HCT116 (cell line): Measurements from ENCODE around the gene COX7B. TPM values are rescaled to one million over a fixed set of nuclear protein-coding genes. Genes with fewer than 3 reads are reported as not detected.

Experiments
- ATAC-seq: fragments of 200-7000 bp; cut with Tn5 transposase; 2 replicates; pipeline ENCODE4 v1.9.1; 2020; ENCODE audit warnings: mild to moderate bottlenecking, moderate library complexity
- BruUV-seq: library from RNA; stranded (reverse); fragments of 400-500 nt; replicated peaks from 2 replicates; lab custom pipeline; 2021; lab: Mats Ljungman, UMichigan
- CTCF ChIA-PET: fragments of 300-600 bp; sonication (Branson Sonifier 250); formaldehyde crosslinking; loops from one replicate; lab custom pipeline; 2021; ENCODE audit warnings: antibody characterized with exemption; lab: Charles Lee
- POLR2A ChIA-PET: fragments of 300-600, 350-600 bp; sonication (Branson Sonifier 250); formaldehyde crosslinking; loops from one replicate; lab custom pipeline; 2021; ENCODE audit warnings: antibody characterized with exemption; lab: Charles Lee
- RAD21 ChIA-PET, 2 experiments: fragments of 300-600 bp; sonication (Branson Sonifier 250); formaldehyde crosslinking; loops; one replicate each; lab custom pipeline; 2023; ENCODE audit warnings: low total read pairs in 2 of 2; ENCODE audit not compliant: uncharacterized antibody in 2 of 2, unreplicated experiment in 2 of 2, low non-redundant PET in 1 of 2; lab: Charles Lee
- DNase-seq: peaks from one replicate; pipeline ENCODE4 v3.0.0-alpha.2; 2010; ENCODE audit warnings: low read depth, low spot score
- H2AFZ ChIP-seq: fragments of 200-600 bp; shearing (Covaris generic), sonication (generic); 2 replicates; pipeline ENCODE4 v1.6.1; 2017; ENCODE audit warnings: low read depth, mixed run types, mixed read lengths, antibody characterized with exemption, low read length; ENCODE audit not compliant: poor library complexity, severe bottlenecking
- H3K27ac ChIP-seq: 2 replicates; pipeline ENCODE4 v1.5.1; 2012; ENCODE audit warnings: low read depth, low read length
- H3K27me3 ChIP-seq: fragments of 200-600 bp; sonication (generic); 2 replicates; pipeline ENCODE4 v1.6.1; 2016; ENCODE audit warnings: mixed run types, low read length, mixed read lengths; ENCODE audit not compliant: insufficient read depth
- H3K36me3 ChIP-seq, 2 experiments: fragments of 200-500 bp in 1 of 2; fragments of 200-600 bp in 1 of 2; sonication (Bioruptor generic) in 1 of 2; sonication (generic) in 1 of 2; 2 replicates each; pipeline versions ENCODE4 v1.5.1 to v1.6.1; 2014 to 2016; ENCODE audit warnings: low read length in 2 of 2, inconsistent platforms in 1 of 2, mixed read lengths in 1 of 2, mixed run types in 1 of 2; ENCODE audit not compliant: insufficient read depth in 2 of 2, control insufficient read depth in 1 of 2
- H3K4me1 ChIP-seq, 2 experiments: fragments of 200-600 bp in 1 of 2; sonication (generic) in 1 of 2; 2 replicates each; pipeline versions ENCODE4 v1.5.1 to v1.6.1; 2012 to 2017; ENCODE audit warnings: low read length in 2 of 2, inconsistent platforms in 1 of 2, mild to moderate bottlenecking in 1 of 2, mixed read lengths in 1 of 2, mixed run types in 1 of 2, moderate library complexity in 1 of 2; ENCODE audit not compliant: insufficient read depth in 2 of 2, control insufficient read depth in 1 of 2
- H3K4me2 ChIP-seq: fragments of 200-600 bp; sonication (generic); 2 replicates; pipeline ENCODE4 v1.6.1; 2017; ENCODE audit warnings: mixed run types, low read length, mixed read lengths
- H3K4me3 ChIP-seq, 2 experiments: fragments of 200-600 bp in 1 of 2; sonication (generic) in 1 of 2; replicated peaks in 1 of 2; 2 replicates each; pipeline ENCODE4 v1.5.1; 2011 to 2016; ENCODE audit warnings: low read length in 2 of 2, control low read depth in 1 of 2, low read depth in 1 of 2, mild to moderate bottlenecking in 1 of 2, mixed read lengths in 1 of 2, mixed run types in 1 of 2
- H3K79me2 ChIP-seq: fragments of 200-600 bp; sonication (generic); 2 replicates; pipeline ENCODE4 v1.6.1; 2017; ENCODE audit warnings: mild to moderate bottlenecking, mixed run types, low read length, moderate library complexity, mixed read lengths; ENCODE audit not compliant: insufficient read depth
- H3K9ac ChIP-seq: fragments of 200-600 bp; sonication (generic); 2 replicates; pipeline ENCODE4 v1.6.1; 2016; ENCODE audit warnings: low read length, mixed read lengths
- H3K9me2 ChIP-seq: fragments of 200-600 bp; sonication (generic), shearing (Covaris generic); 2 replicates; pipeline ENCODE4 v1.6.1; 2017; ENCODE audit warnings: mixed run types, mild to moderate bottlenecking, moderate library complexity; ENCODE audit not compliant: insufficient read depth
- H3K9me3 ChIP-seq, 2 experiments: fragments of 200-500 bp in 1 of 2; fragments of 200-600 bp in 1 of 2; sonication (Bioruptor generic) in 1 of 2; sonication (generic) in 1 of 2; 2 replicates each; pipeline ENCODE4 v1.6.1; 2014 to 2017; ENCODE audit warnings: low read length in 2 of 2, mixed read lengths in 2 of 2, inconsistent platforms in 1 of 2, low read depth in 1 of 2, mild to moderate bottlenecking in 1 of 2, mixed run types in 1 of 2, moderate library complexity in 1 of 2; ENCODE audit not compliant: control insufficient read depth in 1 of 2, insufficient read depth in 1 of 2
- H4K20me1 ChIP-seq: fragments of 200-600 bp; sonication (generic), shearing (Covaris generic); 2 replicates; pipeline ENCODE4 v1.6.1; 2017; ENCODE audit warnings: mixed run types, mild to moderate bottlenecking, moderate library complexity; ENCODE audit not compliant: insufficient read depth
- CEBPB ChIP-seq: IDR thresholded peaks from 2 replicates; pipeline ENCODE4 v1.6.1; 2012; ENCODE audit warnings: low read depth
- JUND ChIP-seq: IDR thresholded peaks from 2 replicates; pipeline ENCODE4 v1.6.1; 2012
- MAX ChIP-seq: IDR thresholded peaks from 2 replicates; pipeline ENCODE4 v1.6.1; 2012
- SIN3A ChIP-seq: IDR thresholded peaks from 2 replicates; pipeline ENCODE4 v1.6.1; 2012; ENCODE audit warnings: low read depth
- intact Hi-C: fragments of 100-400 bp; cut with micrococcal nuclease; formaldehyde crosslinking; loops from 2 replicates; pipeline ENCODE4 v1.10.0; 2022
- total RNA-seq: library from RNA; stranded (reverse); gene quantifications from one replicate; pipeline ENCODE4 v1.2.1, GENCODE V29; 2021; ENCODE audit not compliant: unreplicated experiment

Gene COX7B
- total RNA-seq, 1 experiment from 2014 or later: 268 TPM

GRCh38 chrX:77900688-77901087, 1.4 kb downstream of the COX7B start:
- no TSS peak for BruUV-seq
- H3K79me2 ChIP-seq: peaks cover 44% of the 10 kb centered on the region
- H2AFZ ChIP-seq: no peak overlapping the region
- H3K4me3 ChIP-seq: peak overlapping the region; percentile 77 to 81
- no peaks in the 10 kb centered on the region for H4K20me1 ChIP-seq
- intact Hi-C loops: no loop called here
- TF ChIP-seq SIN3A (no peak), MAX (no peak)
- TF ChIP-seq, all 23 proteins: peak for 0
- ATAC-seq (no peak), DNase-seq (no peak)
- Histone ChIP-seq H3K9me2 (no peaks in the 10 kb centered on the region), H3K4me1 (peaks cover 0 to 9% of the 10 kb centered on the region in 2 experiments; a peak in 3 of 4 replicates), H3K27me3 (no peaks in the 10 kb centered on the region), H3K4me2 (peak overlapping the region; percentile 75), H3K27ac (no peak overlapping the region), H3K9me3 (no peaks in the 10 kb centered on the region), H3K36me3 (peaks cover 4 to 7% of the 10 kb centered on the region in 2 experiments; a peak in 3 of 4 replicates), H3K9ac (peak overlapping the region; percentile 93)
- ChIA-PET POLR2A (interaction anchor here (1.9 kb wide), 1 partner anchor 10 kb away, joined by 5 read pairs; the partner anchor contains the start of gene ATP7A), RAD21 (no interaction called here), CTCF (interaction anchor here (2.7 kb wide), 1 partner anchor 9 kb away, joined by 9 read pairs; the partner anchor contains the start of gene ATP7A)

GRCh38 chrX:77901506-77901905, 2.2 kb downstream of the COX7B start:
- H3K4me1 ChIP-seq: peaks cover 0 to 6% of the 10 kb centered on the region in 2 experiments; a peak in 3 of 4 replicates
- POLR2A ChIA-PET: interaction anchor here (1.9 kb wide), 1 partner anchor 9 kb away, joined by 5 read pairs; the partner anchor contains the start of gene ATP7A
- H2AFZ ChIP-seq: no peak overlapping the region
- H4K20me1 ChIP-seq: no peaks in the 10 kb centered on the region
- CTCF ChIA-PET: no interaction called here
- no peaks in the 10 kb centered on the region for H3K27me3 ChIP-seq
- ATAC-seq (no peak), DNase-seq (no peak)
- no peak overlapping the region for H3K4me3 ChIP-seq
- intact Hi-C loops: no loop called here
- TF ChIP-seq JUND: no peak
- no peak for TF ChIP-seq CEBPB
- no peak for TF ChIP-seq MAX
- H3K4me2 ChIP-seq: no peak overlapping the region
- RAD21 ChIA-PET: no interaction called here
- no peaks in the 10 kb centered on the region for H3K9me2 ChIP-seq
- H3K9me3 ChIP-seq: no peaks in the 10 kb centered on the region
- no TSS peak for BruUV-seq
- peaks cover 4 to 7% of the 10 kb centered on the region in 2 experiments; a peak in 3 of 4 replicates for H3K36me3 ChIP-seq
- H3K9ac ChIP-seq: no peak overlapping the region
- H3K79me2 ChIP-seq: peaks cover 44% of the 10 kb centered on the region
- no peak overlapping the region for H3K27ac ChIP-seq
